ENCODE results near the gene BCL3. TPM values are rescaled to one million over a fixed set of nuclear protein-coding genes. Genes with fewer than 3 reads are reported as not detected.
"Not testable (repeated sequence)": the region's sequence is repeated elsewhere in the genome, so short reads cannot be mapped to it uniquely, and the experiment has no call there.

Gene BCL3
- total RNA-seq, 1 donor from 2014 or later = 20.1 TPM

- Mint-ChIP-seq H3K9me3 (no peaks in the 10 kb centered on the region), H3K27me3 (ENCODE audit: low read depth) (no peaks in the 10 kb centered on the region), H3K4me1 (no peaks in the 10 kb centered on the region), H3K36me3 (no peaks in the 10 kb centered on the region), H3K27ac (no peak overlapping the region), H3K4me3 (no peak overlapping the region)
- DNase-seq (ENCODE audit: low spot score in 2 of 2, unreplicated experiment in 2 of 2) = no peak
- TF ChIP-seq CTCF (IDR thresholded peaks at IDR 0.05; ENCODE audit: unreplicated experiment) = no peak
Measured at GRCh38 chr19:44704982-44705381, 43.5 kb upstream of the BCL3 start.

GRCh38 chr19:44705502-44706010 lies 43.0 kb upstream of the BCL3 start:
- no peak overlapping the region for H3K27ac Mint-ChIP-seq
- no peaks in the 10 kb centered on the region for H3K4me1 Mint-ChIP-seq
- TF ChIP-seq CTCF (IDR thresholded peaks at IDR 0.05; ENCODE audit: unreplicated experiment) = no peak
- H3K36me3 Mint-ChIP-seq = no peaks in the 10 kb centered on the region
- no peaks in the 10 kb centered on the region for H3K27me3 Mint-ChIP-seq (ENCODE audit: low read depth)
- no peak overlapping the region for H3K4me3 Mint-ChIP-seq
- no peak for DNase-seq (ENCODE audit: low spot score in 2 of 2, unreplicated experiment in 2 of 2)
- no peaks in the 10 kb centered on the region for H3K9me3 Mint-ChIP-seq

- Mint-ChIP-seq H3K9me3 (no peaks in the 10 kb centered on the region), H3K4me3 (no peak overlapping the region), H3K4me1 (no peaks in the 10 kb centered on the region), H3K27ac (no peak overlapping the region), H3K36me3 (no peaks in the 10 kb centered on the region), H3K27me3 (ENCODE audit: low read depth) (no peaks in the 10 kb centered on the region)
- DNase-seq (ENCODE audit: low spot score in 2 of 2, unreplicated experiment in 2 of 2) = no peak
- no peak for TF ChIP-seq CTCF (IDR thresholded peaks at IDR 0.05; ENCODE audit: unreplicated experiment)
Measured at GRCh38 chr19:44706506-44707236, 41.8 kb upstream of the BCL3 start.

GRCh38 chr19:44707794-44708193 lies 40.7 kb upstream of the BCL3 start:
- no peak for DNase-seq (ENCODE audit: low spot score in 2 of 2, unreplicated experiment in 2 of 2)
- no peaks in the 10 kb centered on the region for H3K27me3 Mint-ChIP-seq (ENCODE audit: low read depth)
- TF ChIP-seq CTCF (IDR thresholded peaks at IDR 0.05; ENCODE audit: unreplicated experiment) = no peak

GRCh38 chr19:44708940-44709339 lies 39.6 kb upstream of the BCL3 start:
- DNase-seq (ENCODE audit: low spot score in 2 of 2, unreplicated experiment in 2 of 2) = no peak
- no peak for TF ChIP-seq CTCF (IDR thresholded peaks at IDR 0.05; ENCODE audit: unreplicated experiment)
- Mint-ChIP-seq H3K27ac (no peak overlapping the region), H3K36me3 (no peaks in the 10 kb centered on the region), H3K4me1 (no peaks in the 10 kb centered on the region), H3K9me3 (no peaks in the 10 kb centered on the region), H3K27me3 (ENCODE audit: low read depth) (no peaks in the 10 kb centered on the region), H3K4me3 (no peak overlapping the region)

More at GRCh38 chr19:44707794-44708193, 40.7 kb upstream of the BCL3 start:
- no peak overlapping the region for H3K27ac Mint-ChIP-seq
- H3K36me3 Mint-ChIP-seq = no peaks in the 10 kb centered on the region
- H3K4me1 Mint-ChIP-seq = no peaks in the 10 kb centered on the region
- no peaks in the 10 kb centered on the region for H3K9me3 Mint-ChIP-seq
- H3K4me3 Mint-ChIP-seq = no peak overlapping the region

- H3K9me3 Mint-ChIP-seq; H3K4me1 Mint-ChIP-seq; H3K27me3 Mint-ChIP-seq (ENCODE audit: low read depth); H3K4me3 Mint-ChIP-seq; H3K36me3 Mint-ChIP-seq; DNase-seq (ENCODE audit: low spot score in 2 of 2, unreplicated experiment in 2 of 2); H3K27ac Mint-ChIP-seq: not testable (repeated sequence)
Measured at GRCh38 chr19:44709434-44710266, 38.9 kb upstream of the BCL3 start.
